RCC 7860 (cell line): Measurements from ENCODE around the gene CST5.
"Not testable (repeated sequence)": the region's sequence is repeated elsewhere in the genome, so short reads cannot be mapped to it uniquely, and the experiment has no call there.

Experiments used
- DNase-seq: peaks from one replicate; pipeline ENCODE4 v3.0.0-alpha.2; 2015; ENCODE audit warnings: low spot score
- FAIRE-seq: peaks from 2 replicates; lab custom pipeline; 2012; peaks lifted over from hg19 to GRCh38; lab: Jason Lieb, UNC

CST5 gene, protein sequence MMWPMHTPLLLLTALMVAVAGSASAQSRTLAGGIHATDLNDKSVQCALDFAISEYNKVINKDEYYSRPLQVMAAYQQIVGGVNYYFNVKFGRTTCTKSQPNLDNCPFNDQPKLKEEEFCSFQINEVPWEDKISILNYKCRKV

DNA sequence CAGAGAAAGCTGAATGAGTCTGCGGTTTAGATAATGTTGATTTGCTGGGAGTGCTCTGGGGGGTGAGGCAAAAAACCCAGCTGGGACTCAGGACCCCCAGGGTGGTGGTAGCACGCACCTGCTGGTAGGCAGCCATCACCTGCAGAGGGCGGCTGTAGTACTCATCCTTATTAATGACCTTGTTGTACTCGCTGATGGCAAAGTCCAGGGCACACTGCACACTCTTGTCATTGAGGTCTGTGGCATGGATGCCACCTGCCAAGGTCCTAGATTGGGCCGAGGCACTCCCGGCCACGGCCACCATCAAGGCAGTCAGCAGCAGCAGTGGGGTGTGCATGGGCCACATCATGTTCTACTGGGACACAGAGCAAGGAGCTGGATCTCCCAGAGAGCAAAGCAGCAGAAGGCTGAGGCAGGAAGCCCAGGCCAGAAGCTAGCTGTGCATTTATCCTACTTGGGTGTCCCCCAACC, at the start of gene CST5:
CST5 (minus strand) TSS at position 421 of the 471 bp plus-strand sequence; CDS start at position 349, 72 bp downstream.
- DNase-seq (no peak), FAIRE-seq (no peak)

- DNase-seq (no peak), FAIRE-seq (no peak)
Observed at GRCh38 chr20:23928788-23929187, 49.2 kb upstream of the CST5 start.

- FAIRE-seq = no peak
Observed at GRCh38 chr20:23928353-23928752, 48.8 kb upstream of the CST5 start.

GRCh38 chr20:23926944-23927872, 47.7 kb upstream of the CST5 start:
- FAIRE-seq = no peak
- DNase-seq = no peak

More at GRCh38 chr20:23928353-23928752, 48.8 kb upstream of the CST5 start:
- no peak for DNase-seq

DNA sequence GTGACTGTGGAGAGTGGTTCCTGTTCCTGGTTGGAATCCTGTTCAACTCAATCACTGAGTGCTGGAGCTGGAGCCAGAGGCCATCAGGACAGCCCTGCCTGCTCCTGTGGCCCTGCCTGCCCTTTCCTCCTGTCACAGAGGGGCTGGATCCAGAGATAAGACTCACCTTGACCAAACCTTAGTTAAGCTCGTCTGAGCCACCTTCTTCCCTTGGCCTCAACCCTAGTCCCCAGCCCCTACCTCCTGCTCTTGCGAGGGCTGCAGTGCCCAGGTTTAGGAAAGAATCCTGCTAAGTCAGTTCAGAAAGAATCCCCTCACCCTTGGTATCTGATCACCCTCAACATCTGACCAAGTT, 47.0 kb upstream of the CST5 start:
- FAIRE-seq (no peak), DNase-seq (no peak)

- DNase-seq (no peak), FAIRE-seq (no peak)
Observed at GRCh38 chr20:23925789-23926525, 46.4 kb upstream of the CST5 start.

- FAIRE-seq = no peak
- DNase-seq = no peak
Observed at GRCh38 chr20:23924751-23925150, 45.2 kb upstream of the CST5 start.

- no peak for DNase-seq
- no peak for FAIRE-seq
Observed at GRCh38 chr20:23923891-23924435, 44.4 kb upstream of the CST5 start.

- no peak for FAIRE-seq
- DNase-seq = no peak
Observed at GRCh38 chr20:23923311-23923710, 43.8 kb upstream of the CST5 start.

DNA sequence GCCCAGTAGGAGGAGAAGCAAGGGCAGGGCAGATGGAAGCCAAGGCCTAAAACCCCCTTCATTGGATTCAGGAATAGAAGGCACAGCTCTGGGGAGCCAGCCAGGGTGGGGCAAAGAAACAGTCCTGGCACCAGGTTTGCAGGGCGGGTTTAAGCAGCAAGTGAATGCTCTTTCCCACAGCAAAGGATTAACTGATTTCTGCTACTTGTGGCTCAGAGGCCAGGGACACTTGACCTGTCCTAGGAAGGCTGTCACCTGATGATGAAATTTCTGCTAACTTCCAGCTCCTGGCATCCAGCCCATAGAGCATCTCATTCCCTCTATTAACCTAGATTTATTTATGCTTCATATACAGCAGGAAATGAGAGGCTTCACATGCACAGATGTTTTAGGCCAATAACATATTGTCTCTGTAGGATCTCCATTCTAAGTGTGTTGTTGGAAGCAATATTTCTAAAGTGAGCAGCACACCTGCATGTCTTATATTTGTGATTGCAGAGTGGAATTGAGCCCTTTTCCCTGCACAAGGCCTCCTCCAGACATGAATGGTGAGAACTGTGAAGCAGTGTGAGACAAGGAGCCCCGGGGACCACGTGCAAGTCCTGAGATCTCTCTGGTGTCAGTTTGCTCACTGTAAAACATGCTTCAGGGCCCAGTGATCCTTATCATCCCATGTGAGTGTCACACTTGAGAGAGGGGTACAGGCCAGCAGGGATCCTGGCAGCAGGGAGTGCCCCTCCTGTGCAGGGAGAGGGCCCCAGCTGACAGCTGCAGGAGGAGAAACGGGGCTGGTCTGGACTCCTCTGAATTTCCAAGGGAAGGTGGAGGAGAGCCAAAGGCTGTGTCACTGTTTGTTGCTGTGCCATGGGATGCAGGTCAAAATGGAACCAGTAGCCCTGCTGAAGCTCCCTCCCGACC, 41.1 kb upstream of the CST5 start:
- DNase-seq (no peak), FAIRE-seq (no peak)

DNA sequence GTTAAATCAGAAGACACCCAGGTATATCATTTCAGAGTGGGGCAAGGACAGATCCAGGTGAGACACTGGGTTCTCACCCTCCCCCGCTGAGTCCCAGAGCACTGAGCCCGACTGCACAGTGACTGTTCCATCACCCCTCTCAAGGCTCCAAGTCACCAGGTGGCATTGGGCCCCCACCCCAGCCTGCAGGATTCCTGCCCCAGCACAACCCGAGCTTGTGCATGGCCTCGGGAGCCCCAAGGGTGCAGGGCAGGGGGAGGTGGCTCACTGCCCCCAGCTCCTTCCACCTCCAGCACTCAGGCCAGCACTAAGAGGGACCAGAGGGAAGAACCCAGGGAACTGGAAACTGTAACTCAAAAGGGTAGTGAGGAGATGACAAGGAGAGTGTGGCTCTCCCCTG, 39.3 kb upstream of the CST5 start:
- FAIRE-seq = no peak
- DNase-seq = no peak

DNA sequence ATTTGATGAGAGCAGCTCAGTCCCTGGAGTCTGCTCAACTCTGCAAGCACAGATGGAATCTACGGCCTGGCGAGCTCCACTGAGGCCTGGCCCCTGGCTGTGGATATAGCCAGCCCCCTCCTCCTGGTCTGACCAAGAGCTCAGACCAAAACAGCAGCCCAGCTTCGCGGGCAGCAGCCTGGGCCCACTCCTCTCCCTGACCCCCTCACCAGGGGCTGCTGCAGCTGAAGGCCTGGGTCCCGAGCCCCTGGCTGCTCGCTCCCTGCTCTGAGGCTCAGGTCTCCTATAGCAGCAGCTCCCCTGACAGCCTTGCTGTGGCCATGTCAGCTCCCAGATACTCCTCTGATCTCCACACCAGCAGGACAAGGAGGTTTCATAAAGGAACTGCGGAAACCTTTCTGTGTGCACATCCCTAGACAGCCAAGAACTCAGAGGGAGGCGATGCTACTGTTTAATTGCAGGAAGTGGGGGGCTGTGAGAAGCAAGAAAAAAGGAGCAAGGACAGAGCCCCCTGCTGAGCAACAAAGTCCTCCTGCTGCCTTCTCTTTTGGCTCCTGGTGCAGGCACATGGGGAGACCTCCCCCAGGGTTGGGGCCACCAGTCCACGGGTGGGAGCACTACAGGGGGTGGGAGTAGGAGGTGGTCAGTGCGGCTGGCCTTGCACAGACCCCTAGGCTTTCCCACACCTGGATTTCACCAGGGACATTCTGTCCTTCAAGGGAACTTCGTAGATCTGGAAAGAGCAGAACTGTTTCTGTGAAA, 38.7 kb upstream of the CST5 start:
- FAIRE-seq = no peak
- DNase-seq = no peak

DNA sequence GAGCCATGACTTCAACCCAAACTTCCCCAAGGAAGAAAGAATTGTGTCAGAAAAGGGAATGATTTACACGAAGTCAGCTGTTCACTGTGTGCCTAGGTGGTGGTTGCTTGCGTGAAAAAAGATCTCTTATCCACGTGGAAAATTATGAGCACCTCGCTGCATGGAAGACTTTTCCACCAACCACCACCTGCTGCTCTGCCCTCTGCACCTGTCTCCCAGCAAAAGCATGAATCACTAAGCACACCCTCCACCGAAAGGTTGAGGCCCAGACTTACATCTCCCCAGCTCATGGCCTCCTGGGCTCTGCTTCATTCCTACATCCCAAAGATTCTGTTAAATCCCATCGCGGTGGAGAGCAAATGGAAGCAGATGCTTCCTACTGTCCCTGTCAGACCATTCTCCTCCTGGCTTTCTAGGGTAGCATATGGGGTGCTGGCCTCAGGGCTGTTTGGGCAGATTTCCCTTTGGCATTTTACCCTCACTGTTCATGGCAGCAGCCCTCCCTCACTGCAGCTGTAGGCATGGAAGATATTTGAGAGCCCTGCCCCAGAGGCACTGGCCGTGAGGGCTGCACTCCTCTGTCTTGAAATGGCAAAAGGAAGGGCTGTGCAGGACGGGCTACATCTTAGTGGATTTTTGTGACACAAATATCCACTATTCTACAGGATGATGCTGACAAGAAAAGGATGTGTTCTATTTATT, 37.6 kb upstream of the CST5 start:
- DNase-seq (no peak), FAIRE-seq (no peak)

GRCh38 chr20:23915844-23916243, 36.3 kb upstream of the CST5 start:
- FAIRE-seq = no peak

GRCh38 chr20:23914469-23914868, 34.9 kb upstream of the CST5 start:
- DNase-seq, FAIRE-seq: not testable (repeated sequence)

More at GRCh38 chr20:23915844-23916243, 36.3 kb upstream of the CST5 start:
- no peak for DNase-seq

DNA sequence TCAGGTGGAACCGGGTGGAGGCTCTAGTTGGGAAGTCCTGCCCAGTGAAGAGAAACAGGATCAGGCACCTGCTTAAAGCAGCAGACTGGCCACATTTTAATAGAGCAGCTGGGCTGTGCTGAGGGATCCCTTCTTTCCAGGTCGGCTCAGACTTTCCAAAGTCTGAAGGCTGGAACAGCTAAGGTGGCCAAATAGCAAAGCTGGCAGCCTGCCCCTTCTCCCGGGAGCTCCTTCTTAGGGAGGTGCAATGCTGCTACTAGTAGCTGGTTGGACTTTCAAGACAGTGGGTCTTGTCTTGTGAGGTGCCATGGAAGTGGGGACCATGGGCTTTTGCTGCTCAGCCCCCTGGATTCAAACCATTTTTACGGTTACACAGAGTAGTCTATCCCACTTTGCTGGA, 30.7 kb upstream of the CST5 start:
- DNase-seq (no peak), FAIRE-seq (no peak)

DNA sequence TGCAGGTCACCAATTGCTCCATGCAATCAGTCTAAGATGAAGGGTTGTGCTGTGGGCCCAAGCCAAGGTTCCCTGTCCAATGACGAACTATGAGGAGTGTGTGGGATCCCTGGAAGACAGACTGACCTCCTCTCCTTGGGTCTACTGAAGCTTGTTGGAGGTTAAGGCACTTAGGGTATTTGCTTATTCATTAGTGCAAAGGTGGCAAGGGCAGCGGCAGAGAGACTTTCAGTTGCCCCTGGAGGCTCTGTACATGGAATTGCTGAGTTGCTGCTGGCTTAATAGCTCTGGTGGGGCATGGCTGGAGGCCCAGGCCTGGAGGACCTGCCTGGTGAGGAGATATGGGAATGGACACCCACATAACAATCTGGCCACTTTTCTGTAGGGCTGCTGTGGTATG, 29.8 kb upstream of the CST5 start:
- FAIRE-seq (no peak), DNase-seq (no peak)

DNA sequence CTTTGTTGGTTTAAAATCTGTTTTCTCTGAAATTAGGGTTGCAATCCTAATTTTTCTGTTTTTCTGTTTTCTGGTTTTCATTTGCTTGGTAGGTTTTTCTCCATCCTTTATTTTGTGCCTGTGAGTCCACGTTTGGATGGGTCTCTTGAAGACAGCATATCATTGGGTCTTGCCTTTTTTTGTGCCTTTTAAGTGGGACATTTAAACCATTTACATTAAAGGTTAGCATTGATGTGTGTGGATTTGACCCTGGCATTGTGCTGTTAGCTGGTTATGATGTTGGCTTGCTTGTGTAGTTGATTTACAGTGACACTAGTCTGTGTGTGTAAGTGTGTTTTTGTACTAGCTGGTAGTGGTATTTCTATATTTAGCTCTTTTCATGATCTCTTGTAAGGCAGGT, 28.0 kb upstream of the CST5 start:
- no peak for DNase-seq
- FAIRE-seq = no peak

- FAIRE-seq = not testable (repeated sequence)
Observed at GRCh38 chr20:23902396-23902795, 22.8 kb upstream of the CST5 start.

More at GRCh38 chr20:23902396-23902795, 22.8 kb upstream of the CST5 start:
- not testable (repeated sequence) for DNase-seq
